NCI-H128 (cell line): ENCODE results near the gene LCLAT1.
"Not testable (repeated sequence)": the region's sequence is repeated elsewhere in the genome, so short reads cannot be mapped to it uniquely, and the experiment has no call there.

Experiments used
- DNase-seq: peaks from one replicate; lab custom pipeline; 2025; ENCODE audit not compliant: unreplicated experiment; lab: John Stamatoyannopoulos, UW

The LCLAT1 gene

GRCh38 chr2:30513649-30514048 is 66.6 kb downstream of the LCLAT1 start:
- not testable (repeated sequence) for DNase-seq

GRCh38 chr2:30514134-30514847 is 67.2 kb downstream of the LCLAT1 start:
- DNase-seq, result no peak

GRCh38 chr2:30514848-30515435 is 67.9 kb downstream of the LCLAT1 start:
- no peak for DNase-seq

- DNase-seq, result no peak
Observed at GRCh38 chr2:30516166-30516565, 69.1 kb downstream of the LCLAT1 start.

- DNase-seq, result no peak
Observed at GRCh38 chr2:30519796-30520195, 72.8 kb downstream of the LCLAT1 start.

- DNase-seq, result no peak
Observed at GRCh38 chr2:30522421-30522820, 75.4 kb downstream of the LCLAT1 start.

GRCh38 chr2:30527411-30527810 is 80.4 kb downstream of the LCLAT1 start:
- DNase-seq, result no peak

- no peak for DNase-seq
Observed at GRCh38 chr2:30527859-30528258, 80.8 kb downstream of the LCLAT1 start.

- DNase-seq, result no peak
Observed at GRCh38 chr2:30530346-30530745, 83.3 kb downstream of the LCLAT1 start.

GRCh38 chr2:30541680-30542079 is 94.6 kb downstream of the LCLAT1 start:
- DNase-seq, result no peak

- no peak for DNase-seq
Observed at GRCh38 chr2:30545875-30546274, 98.8 kb downstream of the LCLAT1 start.

GRCh38 chr2:30548386-30548785 is 101.3 kb downstream of the LCLAT1 start:
- DNase-seq, result no peak

GRCh38 chr2:30549096-30549495 is 102.0 kb downstream of the LCLAT1 start:
- DNase-seq, result no peak

GRCh38 chr2:30559544-30560275 is 112.7 kb downstream of the LCLAT1 start:
- DNase-seq, result no peak

GRCh38 chr2:30561349-30561748 is 114.3 kb downstream of the LCLAT1 start:
- DNase-seq, result no peak

GRCh38 chr2:30565851-30566358 is 118.9 kb downstream of the LCLAT1 start:
- DNase-seq, result no peak

- DNase-seq, result no peak
Observed at GRCh38 chr2:30566631-30567030, 119.6 kb downstream of the LCLAT1 start.

GRCh38 chr2:30567317-30567716 is 120.3 kb downstream of the LCLAT1 start:
- DNase-seq, result no peak

- DNase-seq, result no peak
Observed at GRCh38 chr2:30569946-30570345, 122.9 kb downstream of the LCLAT1 start.

GRCh38 chr2:30577151-30577550 is 130.1 kb downstream of the LCLAT1 start:
- DNase-seq, result no peak

GRCh38 chr2:30580391-30580790 is 133.3 kb downstream of the LCLAT1 start:
- no peak for DNase-seq

GRCh38 chr2:30582521-30582920 is 135.5 kb downstream of the LCLAT1 start:
- DNase-seq, result no peak
